ENCODE results near the gene TBC1D4. TPM values are rescaled to one million over a fixed set of nuclear protein-coding genes. Genes with fewer than 3 reads are reported as not detected.

The TBC1D4 gene
- polyA plus RNA-seq, 1 donor from 2014 or later = 3.9 TPM

DNA sequence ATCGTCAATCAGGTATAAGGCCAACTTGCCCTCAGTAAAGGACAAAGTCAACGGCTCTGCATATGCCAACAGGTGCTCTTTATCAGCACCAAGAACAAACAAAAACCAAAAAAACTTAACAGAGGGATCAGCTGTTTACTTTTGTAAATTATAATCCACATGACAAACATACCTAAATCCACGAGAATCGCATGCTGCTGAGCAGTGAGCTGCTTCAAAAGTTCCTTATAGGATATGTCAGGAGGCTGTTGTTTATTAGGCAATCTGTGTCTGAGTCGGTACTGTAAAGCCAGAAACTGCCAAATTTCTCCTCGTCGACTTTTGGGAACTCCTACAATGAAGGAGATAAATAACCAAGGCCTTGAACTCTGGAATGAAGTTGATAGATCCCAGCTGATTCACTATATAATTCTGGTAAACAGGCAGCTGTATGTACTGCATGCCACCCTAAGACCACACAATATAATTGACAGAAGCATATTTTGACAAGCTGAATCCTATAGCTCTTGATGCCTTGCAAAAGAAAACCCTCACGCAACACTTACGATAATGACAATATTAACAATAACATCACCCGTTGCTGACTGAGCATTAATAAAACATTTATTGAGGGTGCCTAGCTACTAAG, 179.8 kb downstream of the TBC1D4 start:
- Histone ChIP-seq H3K9me3 (ENCODE audit: low read length) (no peaks in the 10 kb centered on the region), H3K36me3 (ENCODE audit: insufficient read depth, low read length) (no peaks in the 10 kb centered on the region), H3K27me3 (ENCODE audit: insufficient read depth, low read depth, low read length) (no peaks in the 10 kb centered on the region), H3K9me2 (ENCODE audit: insufficient read depth, low read length) (no peaks in the 10 kb centered on the region), H3K79me2 (replicated peaks; ENCODE audit: insufficient read depth, low read length) (no peaks in the 10 kb centered on the region), H3K4me2 (ENCODE audit: low read length) (no peak overlapping the region), H3K4me3 (ENCODE audit: low read length) (no peak overlapping the region), H3F3A (ENCODE audit: insufficient read depth, low read length, poor library complexity, severe bottlenecking) (no peaks in the 10 kb centered on the region), H3K27ac (ENCODE audit: low read length) (no peak overlapping the region), H4K20me1 (ENCODE audit: insufficient read depth) (no peaks in the 10 kb centered on the region), H3K9ac (ENCODE audit: low read length) (no peak overlapping the region), H2AFZ (ENCODE audit: low read depth, low read length) (no peak overlapping the region)
- no peak for TF ChIP-seq MXI1 (conservative IDR thresholded peaks at IDR 0.05; ENCODE audit: poor library complexity, severe bottlenecking)
- no peak for TF ChIP-seq CTCF (IDR thresholded peaks at IDR 0.05; ENCODE audit: poor library complexity, severe bottlenecking)
- TF ChIP-seq EP300 (conservative IDR thresholded peaks at IDR 0.05; ENCODE audit: poor library complexity, severe bottlenecking) = no peak
- TF ChIP-seq RAD21 (conservative IDR thresholded peaks at IDR 0.05) = no peak
- TF ChIP-seq, protein P1, sequence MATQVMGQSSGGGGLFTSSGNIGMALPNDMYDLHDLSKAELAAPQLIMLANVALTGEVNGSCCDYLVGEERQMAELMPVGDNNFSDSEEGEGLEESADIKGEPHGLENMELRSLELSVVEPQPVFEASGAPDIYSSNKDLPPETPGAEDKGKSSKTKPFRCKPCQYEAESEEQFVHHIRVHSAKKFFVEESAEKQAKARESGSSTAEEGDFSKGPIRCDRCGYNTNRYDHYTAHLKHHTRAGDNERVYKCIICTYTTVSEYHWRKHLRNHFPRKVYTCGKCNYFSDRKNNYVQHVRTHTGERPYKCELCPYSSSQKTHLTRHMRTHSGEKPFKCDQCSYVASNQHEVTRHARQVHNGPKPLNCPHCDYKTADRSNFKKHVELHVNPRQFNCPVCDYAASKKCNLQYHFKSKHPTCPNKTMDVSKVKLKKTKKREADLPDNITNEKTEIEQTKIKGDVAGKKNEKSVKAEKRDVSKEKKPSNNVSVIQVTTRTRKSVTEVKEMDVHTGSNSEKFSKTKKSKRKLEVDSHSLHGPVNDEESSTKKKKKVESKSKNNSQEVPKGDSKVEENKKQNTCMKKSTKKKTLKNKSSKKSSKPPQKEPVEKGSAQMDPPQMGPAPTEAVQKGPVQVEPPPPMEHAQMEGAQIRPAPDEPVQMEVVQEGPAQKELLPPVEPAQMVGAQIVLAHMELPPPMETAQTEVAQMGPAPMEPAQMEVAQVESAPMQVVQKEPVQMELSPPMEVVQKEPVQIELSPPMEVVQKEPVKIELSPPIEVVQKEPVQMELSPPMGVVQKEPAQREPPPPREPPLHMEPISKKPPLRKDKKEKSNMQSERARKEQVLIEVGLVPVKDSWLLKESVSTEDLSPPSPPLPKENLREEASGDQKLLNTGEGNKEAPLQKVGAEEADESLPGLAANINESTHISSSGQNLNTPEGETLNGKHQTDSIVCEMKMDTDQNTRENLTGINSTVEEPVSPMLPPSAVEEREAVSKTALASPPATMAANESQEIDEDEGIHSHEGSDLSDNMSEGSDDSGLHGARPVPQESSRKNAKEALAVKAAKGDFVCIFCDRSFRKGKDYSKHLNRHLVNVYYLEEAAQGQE (IDR thresholded peaks at IDR 0.05; ENCODE audit: borderline replicate concordance) = no peak
- TF ChIP-seq EZH2 (IDR thresholded peaks at IDR 0.05; ENCODE audit: borderline replicate concordance, insufficient read depth, low read length, poor library complexity, severe bottlenecking) = no peak
- TF ChIP-seq POLR2AphosphoS5 (IDR thresholded peaks at IDR 0.05) = no peak
- no peak for TF ChIP-seq SMC3 (conservative IDR thresholded peaks at IDR 0.05; ENCODE audit: poor library complexity)
- TF ChIP-seq TAF1 (IDR thresholded peaks at IDR 0.05; ENCODE audit: low read depth) = no peak

GRCh38 chr13:75299913-75300862, 181.8 kb downstream of the TBC1D4 start:
- TF ChIP-seq SMC3 (conservative IDR thresholded peaks at IDR 0.05; ENCODE audit: poor library complexity) = no peak
- TF ChIP-seq EZH2 (IDR thresholded peaks at IDR 0.05; ENCODE audit: borderline replicate concordance, insufficient read depth, low read length, poor library complexity, severe bottlenecking) = no peak
- TF ChIP-seq CTCF (IDR thresholded peaks at IDR 0.05; ENCODE audit: poor library complexity, severe bottlenecking) = no peak
- no peak for TF ChIP-seq EP300 (conservative IDR thresholded peaks at IDR 0.05; ENCODE audit: poor library complexity, severe bottlenecking)
- no peak for TF ChIP-seq POLR2AphosphoS5 (IDR thresholded peaks at IDR 0.05)
- no peak for TF ChIP-seq RAD21 (conservative IDR thresholded peaks at IDR 0.05)
- TF ChIP-seq MXI1 (conservative IDR thresholded peaks at IDR 0.05; ENCODE audit: poor library complexity, severe bottlenecking) = no peak
- TF ChIP-seq, protein P1 (IDR thresholded peaks at IDR 0.05; ENCODE audit: borderline replicate concordance) = no peak
- no peak for TF ChIP-seq TAF1 (IDR thresholded peaks at IDR 0.05; ENCODE audit: low read depth)
- no peaks in the 10 kb centered on the region for H4K20me1 ChIP-seq (ENCODE audit: insufficient read depth)
- no peaks in the 10 kb centered on the region for H3F3A ChIP-seq (ENCODE audit: insufficient read depth, low read length, poor library complexity, severe bottlenecking)
- no peaks in the 10 kb centered on the region for H3K27me3 ChIP-seq (ENCODE audit: insufficient read depth, low read depth, low read length)
- H3K27ac ChIP-seq (ENCODE audit: low read length) = no peak overlapping the region
- no peaks in the 10 kb centered on the region for H3K79me2 ChIP-seq (replicated peaks; ENCODE audit: insufficient read depth, low read length)
- no peaks in the 10 kb centered on the region for H3K36me3 ChIP-seq (ENCODE audit: insufficient read depth, low read length)
- H2AFZ ChIP-seq (ENCODE audit: low read depth, low read length) = no peak overlapping the region
- no peaks in the 10 kb centered on the region for H3K9me2 ChIP-seq (ENCODE audit: insufficient read depth, low read length)
- no peaks in the 10 kb centered on the region for H3K9me3 ChIP-seq (ENCODE audit: low read length)
- no peak overlapping the region for H3K9ac ChIP-seq (ENCODE audit: low read length)
- no peak overlapping the region for H3K4me3 ChIP-seq (ENCODE audit: low read length)
- no peak overlapping the region for H3K4me2 ChIP-seq (ENCODE audit: low read length)
